Measurements from ENCODE around the gene MAN1C1. TPM values are rescaled to one million over a fixed set of nuclear protein-coding genes. Genes with fewer than 3 reads are reported as not detected.

Gene MAN1C1
- total and polyA plus RNA-seq, 9 of the 15 experiments (the other 6 are each of a cell fraction or from before 2014, with no cell fraction given), result 0.04 to 0.44 (median 0.10) TPM; not detected in 3

DNA sequence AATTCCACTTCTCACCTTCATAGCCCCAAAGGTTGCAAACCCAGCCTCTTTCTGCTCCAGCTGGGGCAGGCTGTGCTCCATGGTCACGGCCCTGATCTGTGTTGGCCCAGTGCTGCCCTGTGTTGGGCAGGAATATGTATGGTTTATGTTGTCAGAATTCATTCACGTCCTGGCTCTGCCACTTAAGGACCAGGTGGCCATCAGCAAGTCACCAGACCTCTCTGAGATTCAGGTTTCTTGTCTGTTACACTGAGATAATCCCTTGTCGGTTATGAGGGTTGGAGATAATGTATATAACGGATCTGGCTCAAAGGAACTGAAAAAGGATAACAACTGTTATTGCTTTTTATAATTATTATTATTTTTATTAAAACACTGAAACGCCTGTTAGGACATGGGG lies 144.3 kb downstream of the MAN1C1 start (continued):
- TF ChIP-seq, protein P1, sequence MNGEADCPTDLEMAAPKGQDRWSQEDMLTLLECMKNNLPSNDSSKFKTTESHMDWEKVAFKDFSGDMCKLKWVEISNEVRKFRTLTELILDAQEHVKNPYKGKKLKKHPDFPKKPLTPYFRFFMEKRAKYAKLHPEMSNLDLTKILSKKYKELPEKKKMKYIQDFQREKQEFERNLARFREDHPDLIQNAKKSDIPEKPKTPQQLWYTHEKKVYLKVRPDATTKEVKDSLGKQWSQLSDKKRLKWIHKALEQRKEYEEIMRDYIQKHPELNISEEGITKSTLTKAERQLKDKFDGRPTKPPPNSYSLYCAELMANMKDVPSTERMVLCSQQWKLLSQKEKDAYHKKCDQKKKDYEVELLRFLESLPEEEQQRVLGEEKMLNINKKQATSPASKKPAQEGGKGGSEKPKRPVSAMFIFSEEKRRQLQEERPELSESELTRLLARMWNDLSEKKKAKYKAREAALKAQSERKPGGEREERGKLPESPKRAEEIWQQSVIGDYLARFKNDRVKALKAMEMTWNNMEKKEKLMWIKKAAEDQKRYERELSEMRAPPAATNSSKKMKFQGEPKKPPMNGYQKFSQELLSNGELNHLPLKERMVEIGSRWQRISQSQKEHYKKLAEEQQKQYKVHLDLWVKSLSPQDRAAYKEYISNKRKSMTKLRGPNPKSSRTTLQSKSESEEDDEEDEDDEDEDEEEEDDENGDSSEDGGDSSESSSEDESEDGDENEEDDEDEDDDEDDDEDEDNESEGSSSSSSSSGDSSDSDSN (IDR thresholded peaks at IDR 0.05; ENCODE audit: borderline replicate concordance in 1 of 2, low read depth in 2 of 2, low read length in 2 of 2), result 0 out of 4 replicates have a peak, but pooled peaks of 1 of the 2 experiments have one; percentile 34
- TF ChIP-seq SNRNP70 (optimal IDR thresholded peaks at IDR 0.05; ENCODE audit: low read depth, low read length) (no peak), NFIX (CRISPR knock-in tag; IDR thresholded peaks at IDR 0.05; ENCODE audit: low read depth) (no peak), TAL1 (IDR thresholded peaks at IDR 0.05) (peak; percentile 97), SMARCE1 (IDR thresholded peaks at IDR 0.05) (peak; percentile 60; the same call in 1 of the 2 replicates), HMGN3 (IDR thresholded peaks at IDR 0.05; ENCODE audit: borderline replicate concordance, extremely low read depth, insufficient read length, low read depth, low read length) (peak; percentile 20), GTF2F1 (IDR thresholded peaks at IDR 0.05; ENCODE audit: low read depth, low read length) (no peak), ZNF644 (tag; IDR thresholded peaks at IDR 0.05; ENCODE audit: low read depth) (peak; percentile 78), ZNF282 (CRISPR knock-in tag; IDR thresholded peaks at IDR 0.05) (no peak), ZBTB8A (IDR thresholded peaks at IDR 0.05; ENCODE audit: partially characterized antibody) (no peak), SLC30A9 (CRISPR knock-in tag; IDR thresholded peaks at IDR 0.05) (no peak), TEAD1 (CRISPR knock-in tag; IDR thresholded peaks at IDR 0.05) (0 out of 4 replicates have a peak, but pooled peaks of 1 of the 2 experiments have one; percentile 52), ZC3H11A (IDR thresholded peaks at IDR 0.05; ENCODE audit: low read depth, low read length) (no peak), ZNF707 (CRISPR knock-in tag; conservative IDR thresholded peaks at IDR 0.05) (no peak), MYNN (IDR thresholded peaks at IDR 0.05) (0 out of 2 replicates have a peak, but pooled peaks have one; percentile 30), MYNN (CRISPR knock-in tag; IDR thresholded peaks at IDR 0.05) (no peak), MCM3 (IDR thresholded peaks at IDR 0.05) (no peak), MEF2D (tag; conservative IDR thresholded peaks at IDR 0.05; ENCODE audit: low read depth) (no peak), ZNF197 (CRISPR knock-in tag; IDR thresholded peaks at IDR 0.05; ENCODE audit: low read depth) (peak; percentile 90), KAT8 (IDR thresholded peaks at IDR 0.05; ENCODE audit: low read depth) (no peak), HCFC1 (IDR thresholded peaks at IDR 0.05; ENCODE audit: low read depth, low read length) (no peak), NCOA4 (IDR thresholded peaks at IDR 0.05; ENCODE audit: partially characterized antibody) (no peak)
- TF ChIP-seq, protein P2, sequence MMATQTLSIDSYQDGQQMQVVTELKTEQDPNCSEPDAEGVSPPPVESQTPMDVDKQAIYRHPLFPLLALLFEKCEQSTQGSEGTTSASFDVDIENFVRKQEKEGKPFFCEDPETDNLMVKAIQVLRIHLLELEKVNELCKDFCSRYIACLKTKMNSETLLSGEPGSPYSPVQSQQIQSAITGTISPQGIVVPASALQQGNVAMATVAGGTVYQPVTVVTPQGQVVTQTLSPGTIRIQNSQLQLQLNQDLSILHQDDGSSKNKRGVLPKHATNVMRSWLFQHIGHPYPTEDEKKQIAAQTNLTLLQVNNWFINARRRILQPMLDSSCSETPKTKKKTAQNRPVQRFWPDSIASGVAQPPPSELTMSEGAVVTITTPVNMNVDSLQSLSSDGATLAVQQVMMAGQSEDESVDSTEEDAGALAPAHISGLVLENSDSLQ (IDR thresholded peaks at IDR 0.05), result peak; percentile 39; the same call in 1 of the 2 replicates
- TF ChIP-seq, protein P3, sequence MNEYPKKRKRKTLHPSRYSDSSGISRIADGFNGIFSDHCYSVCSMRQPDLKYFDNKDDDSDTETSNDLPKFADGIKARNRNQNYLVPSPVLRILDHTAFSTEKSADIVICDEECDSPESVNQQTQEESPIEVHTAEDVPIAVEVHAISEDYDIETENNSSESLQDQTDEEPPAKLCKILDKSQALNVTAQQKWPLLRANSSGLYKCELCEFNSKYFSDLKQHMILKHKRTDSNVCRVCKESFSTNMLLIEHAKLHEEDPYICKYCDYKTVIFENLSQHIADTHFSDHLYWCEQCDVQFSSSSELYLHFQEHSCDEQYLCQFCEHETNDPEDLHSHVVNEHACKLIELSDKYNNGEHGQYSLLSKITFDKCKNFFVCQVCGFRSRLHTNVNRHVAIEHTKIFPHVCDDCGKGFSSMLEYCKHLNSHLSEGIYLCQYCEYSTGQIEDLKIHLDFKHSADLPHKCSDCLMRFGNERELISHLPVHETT (CRISPR knock-in tag; conservative IDR thresholded peaks at IDR 0.05 in 1 of 2, IDR thresholded peaks at IDR 0.05 in 1 of 2), result peak in 1 of 2 experiments; percentile 76; a peak in 2 of 4 replicates
- TF ChIP-seq, protein P4, sequence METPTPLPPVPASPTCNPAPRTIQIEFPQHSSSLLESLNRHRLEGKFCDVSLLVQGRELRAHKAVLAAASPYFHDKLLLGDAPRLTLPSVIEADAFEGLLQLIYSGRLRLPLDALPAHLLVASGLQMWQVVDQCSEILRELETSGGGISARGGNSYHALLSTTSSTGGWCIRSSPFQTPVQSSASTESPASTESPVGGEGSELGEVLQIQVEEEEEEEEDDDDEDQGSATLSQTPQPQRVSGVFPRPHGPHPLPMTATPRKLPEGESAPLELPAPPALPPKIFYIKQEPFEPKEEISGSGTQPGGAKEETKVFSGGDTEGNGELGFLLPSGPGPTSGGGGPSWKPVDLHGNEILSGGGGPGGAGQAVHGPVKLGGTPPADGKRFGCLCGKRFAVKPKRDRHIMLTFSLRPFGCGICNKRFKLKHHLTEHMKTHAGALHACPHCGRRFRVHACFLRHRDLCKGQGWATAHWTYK (CRISPR knock-in tag; IDR thresholded peaks at IDR 0.05), result no peak
